Astrocyte of the cerebellum (primary cell): ENCODE data around the gene RFX8.

Source experiments
- DNase-seq: peaks from one replicate; pipeline ENCODE4 v3.0.0-alpha.2; 2011; ENCODE audit warnings: low read depth
- H3K4me3 ChIP-seq: 2 replicates; pipeline ENCODE4 v1.5.1; 2011; ENCODE audit warnings: mild to moderate bottlenecking, low read depth, low read length, moderate library complexity
- CTCF ChIP-seq: IDR thresholded peaks from 2 replicates; pipeline ENCODE4 v1.5.1; 2012; ENCODE audit warnings: low read length, low read depth, moderate library complexity, mild to moderate bottlenecking; ENCODE audit errors: missing control alignments
- in situ Hi-C: cut with HindIII; loops from 2 replicates; pipeline ENCODE4 v1.10.0; 2017; ENCODE audit warnings: low sequenced_read_pairs

Gene RFX8

GRCh38 chr2:101375653-101376052 lies 99.3 kb downstream of the RFX8 start:
- H3K4me3 ChIP-seq = no peak overlapping the region
- DNase-seq = no peak
- in situ Hi-C loops = no loop called here
- no peak for TF ChIP-seq CTCF

GRCh38 chr2:101374821-101375561 lies 99.9 kb downstream of the RFX8 start:
- in situ Hi-C loops = no loop called here
- no peak for DNase-seq
- H3K4me3 ChIP-seq = no peak overlapping the region
- no peak for TF ChIP-seq CTCF

- in situ Hi-C loops = no loop called here
- no peak for TF ChIP-seq CTCF
- no peak overlapping the region for H3K4me3 ChIP-seq
- no peak for DNase-seq
Measured at GRCh38 chr2:101372792-101373191, 102.1 kb downstream of the RFX8 start.

- H3K4me3 ChIP-seq = no peak overlapping the region
- TF ChIP-seq CTCF = no peak
- in situ Hi-C loops = no loop called here
- no peak for DNase-seq
Measured at GRCh38 chr2:101371636-101372035, 103.3 kb downstream of the RFX8 start.

GRCh38 chr2:101369100-101369499 lies 105.8 kb downstream of the RFX8 start:
- no peak for TF ChIP-seq CTCF
- no peak for DNase-seq
- in situ Hi-C loops = no loop called here
- H3K4me3 ChIP-seq = no peak overlapping the region

- no peak overlapping the region for H3K4me3 ChIP-seq
- TF ChIP-seq CTCF = no peak
- DNase-seq = no peak
- in situ Hi-C loops = no loop called here
Measured at GRCh38 chr2:101368376-101368775, 106.5 kb downstream of the RFX8 start.
